Activated CD4-positive, CD25-positive, alpha-beta regulatory T cell treated with anti-CD3 and anti-CD28 coated beads, Interleukin-2, amount 50 U/mL, for 72 hours (primary cell): ENCODE results near the gene KLF7.
A peak's percentile ranks its signal among the peaks of the same experiment; 100 is the strongest.

Experiments used
- DNase-seq: peaks from one replicate; pipeline ENCODE4 v3.0.0; 2021

The KLF7 gene

GRCh38 chr2:207166349-207167098 lies 776 bp upstream of the KLF7 start:
- DNase-seq = peak; percentile 72

GRCh38 chr2:207166039-207166348 lies 246 bp upstream of the KLF7 start:
- peak; percentile 94 for DNase-seq

DNA sequence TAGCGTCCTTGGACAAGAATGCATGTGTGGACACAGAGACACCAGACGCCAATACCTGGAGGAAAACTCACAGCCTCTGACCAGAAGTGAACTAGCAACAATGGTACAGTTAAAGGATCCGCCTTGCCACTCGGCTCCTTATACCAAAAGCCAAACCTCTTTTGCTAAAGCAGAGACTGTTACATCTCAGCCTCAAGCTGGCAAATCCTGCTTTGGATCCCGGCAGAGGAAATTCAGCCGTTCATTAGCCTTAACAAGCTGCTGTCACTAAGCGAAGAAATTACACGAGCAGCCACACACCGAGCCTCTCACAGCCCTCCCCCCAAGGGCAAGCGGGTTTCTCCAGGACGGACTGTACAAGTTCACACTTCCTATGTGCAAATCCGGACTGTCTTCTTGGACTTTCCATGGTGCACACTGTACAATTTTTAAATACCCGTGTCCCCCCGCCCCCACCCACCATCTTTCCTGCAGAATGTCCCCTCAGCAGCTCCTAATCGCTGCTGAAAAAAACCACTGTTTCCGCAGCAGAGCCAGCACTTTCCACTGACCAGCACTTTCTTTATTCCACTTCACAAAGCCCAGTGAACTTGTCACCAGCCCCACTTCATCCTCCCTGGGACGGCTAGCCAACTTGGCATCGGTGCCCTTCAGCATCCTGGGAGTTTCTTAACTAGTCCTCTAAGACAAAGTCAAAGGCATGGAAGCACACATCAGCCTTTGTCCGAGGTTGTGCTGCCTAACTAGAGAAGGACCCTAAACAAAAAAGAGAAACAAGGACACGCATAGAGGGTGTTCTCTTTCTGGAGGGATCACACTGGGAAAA lies 1.5 kb downstream of the KLF7 start:
- peak; percentile 42 for DNase-seq

DNA sequence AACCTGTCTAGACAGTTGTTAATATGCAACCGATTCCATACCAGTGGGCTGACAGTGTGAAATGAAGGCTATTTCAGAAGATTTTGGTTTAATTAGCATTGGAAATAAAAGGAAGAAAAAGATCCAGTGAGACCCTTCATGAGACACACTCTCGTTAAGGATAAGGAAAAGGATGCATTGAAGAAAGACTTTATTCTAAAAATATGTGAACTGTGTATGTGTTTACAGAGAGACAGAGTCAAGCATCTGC lies 2.1 kb downstream of the KLF7 start:
- no peak for DNase-seq

- DNase-seq = no peak
Observed at GRCh38 chr2:207163053-207163755, 2.5 kb downstream of the KLF7 start.

GRCh38 chr2:207162316-207162715 lies 3.4 kb downstream of the KLF7 start:
- no peak for DNase-seq

DNA sequence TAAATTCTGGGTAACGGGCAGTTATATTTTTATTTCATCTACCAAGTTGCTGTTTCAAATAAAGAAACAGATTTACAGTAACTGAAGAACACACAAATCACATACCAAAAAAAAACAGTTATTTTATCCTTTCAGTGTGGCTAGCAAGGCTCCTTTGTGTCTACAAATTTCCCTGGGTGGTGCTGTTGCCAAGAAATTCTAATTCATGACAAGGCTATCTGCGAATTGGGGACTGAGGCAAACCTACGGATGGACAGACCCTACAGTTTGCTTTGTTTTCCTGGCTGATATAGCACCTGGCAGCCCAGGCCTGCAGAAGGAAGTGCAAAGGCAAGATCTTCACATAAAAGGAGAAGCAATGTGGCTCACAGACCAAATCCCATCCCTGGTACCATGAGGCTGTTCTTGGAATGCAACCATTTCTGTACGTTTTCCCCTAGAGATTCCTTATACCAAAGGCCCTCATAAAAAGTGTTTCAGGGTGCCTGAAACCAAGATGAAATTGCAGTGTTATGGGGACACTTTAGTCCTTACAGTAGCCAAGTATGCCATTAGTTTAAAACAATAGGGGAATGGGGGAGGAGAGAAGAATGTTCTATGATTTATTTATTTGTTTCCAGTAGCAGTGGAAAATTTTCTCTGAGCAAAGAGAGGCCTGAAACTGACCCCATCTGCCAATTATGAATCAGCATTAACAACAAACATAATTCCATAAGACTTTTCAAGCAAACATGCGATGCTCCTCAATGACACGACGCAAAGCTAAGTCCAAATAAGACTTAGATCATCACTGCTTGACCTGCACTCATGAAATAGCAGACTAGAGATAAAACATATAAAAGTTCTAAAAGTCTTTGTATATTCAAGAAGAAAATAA lies 4.3 kb downstream of the KLF7 start:
- DNase-seq = no peak

DNA sequence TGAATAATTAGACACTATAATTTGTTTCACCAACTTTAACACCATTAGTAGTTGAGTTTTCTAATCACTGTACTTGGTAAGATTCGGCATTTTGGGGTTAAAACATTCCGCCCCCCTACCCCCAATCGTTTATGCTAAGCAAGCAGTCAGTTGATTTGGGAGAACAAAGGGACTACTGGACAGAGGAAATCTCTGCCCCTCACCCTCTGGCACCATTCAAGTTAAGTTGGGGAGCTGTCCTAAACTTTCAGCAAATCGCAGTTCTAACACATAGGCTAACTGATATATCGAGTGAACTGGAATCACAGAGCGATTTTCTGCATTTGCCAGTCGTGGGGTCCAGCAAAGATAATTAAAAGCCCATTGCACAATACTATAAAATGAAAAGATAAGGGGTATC lies 5.6 kb downstream of the KLF7 start:
- no peak for DNase-seq

DNA sequence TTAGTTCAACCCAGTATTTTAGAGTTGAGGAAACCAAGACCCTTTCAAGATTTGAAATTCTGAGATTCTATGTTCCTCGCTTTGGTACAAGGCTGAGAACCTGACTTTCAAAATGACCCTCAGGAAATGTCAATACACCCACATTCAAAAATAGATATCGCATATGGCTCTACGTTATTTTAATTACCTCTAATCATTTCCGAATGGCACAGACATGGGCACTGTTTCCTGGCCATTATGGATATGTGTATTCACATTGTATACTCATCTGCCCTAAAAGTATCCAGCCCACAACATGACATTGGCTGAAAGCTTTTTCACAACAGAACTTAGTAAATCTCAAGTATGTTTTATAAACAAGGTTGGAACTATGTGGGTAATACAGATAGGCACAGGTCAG lies 6.7 kb downstream of the KLF7 start:
- DNase-seq = no peak

DNA sequence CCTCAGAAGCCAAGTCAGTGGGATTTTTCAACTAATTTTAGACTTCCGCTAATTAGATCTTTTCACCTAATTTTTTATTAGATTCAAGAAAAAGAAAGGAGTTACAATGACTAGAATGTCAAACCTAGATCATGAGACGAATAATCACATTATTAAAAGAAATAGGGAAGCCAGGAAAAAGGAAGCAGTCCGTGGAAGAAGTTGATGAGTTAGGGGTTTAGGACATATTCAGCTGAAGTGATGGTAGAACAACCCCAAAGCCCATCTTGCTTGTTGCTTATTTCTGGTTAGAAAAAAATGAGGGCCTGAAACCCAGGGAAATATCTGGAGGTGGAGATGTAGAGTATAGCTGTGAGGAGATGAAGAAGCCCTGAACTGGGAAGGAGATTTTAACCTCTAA lies 8.0 kb downstream of the KLF7 start:
- DNase-seq = no peak

- DNase-seq = no peak
Observed at GRCh38 chr2:207157162-207157481, 8.6 kb downstream of the KLF7 start.

DNA sequence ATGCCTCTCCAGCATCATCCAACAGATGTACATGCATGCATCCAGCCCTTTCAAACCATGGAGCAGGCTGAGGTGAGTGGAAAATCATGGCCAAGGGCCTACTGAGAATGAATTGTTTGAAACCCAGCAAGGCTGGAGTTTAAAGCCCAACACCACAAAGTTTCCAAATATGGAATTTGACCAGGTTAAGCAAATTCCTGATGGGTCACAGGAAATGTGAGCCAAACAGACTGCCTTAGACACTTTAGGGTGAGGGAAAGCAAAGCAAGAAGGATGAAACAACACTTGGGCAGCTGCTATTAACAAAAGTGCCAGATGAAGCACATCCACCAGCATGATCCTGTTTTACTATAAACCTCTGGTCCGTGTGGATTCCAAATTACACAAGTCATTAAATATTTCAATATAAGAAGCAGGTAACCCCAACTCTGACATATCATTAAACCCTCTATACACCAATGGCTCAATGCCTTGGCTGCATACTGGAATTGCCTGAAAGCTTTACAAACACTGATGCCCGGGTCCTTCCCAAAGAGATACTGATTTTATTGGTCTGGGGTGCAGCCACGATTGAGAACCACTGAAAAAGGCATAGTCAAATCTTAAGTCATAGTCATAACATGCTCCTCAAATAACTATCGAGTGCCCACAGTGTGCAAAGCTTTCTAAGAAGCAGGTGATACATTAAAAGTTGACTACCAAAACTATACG lies 9.1 kb downstream of the KLF7 start:
- no peak for DNase-seq

GRCh38 chr2:207155516-207156444 lies 10.0 kb downstream of the KLF7 start:
- DNase-seq = no peak

- no peak for DNase-seq
Observed at GRCh38 chr2:207154556-207155510, 10.9 kb downstream of the KLF7 start.

DNA sequence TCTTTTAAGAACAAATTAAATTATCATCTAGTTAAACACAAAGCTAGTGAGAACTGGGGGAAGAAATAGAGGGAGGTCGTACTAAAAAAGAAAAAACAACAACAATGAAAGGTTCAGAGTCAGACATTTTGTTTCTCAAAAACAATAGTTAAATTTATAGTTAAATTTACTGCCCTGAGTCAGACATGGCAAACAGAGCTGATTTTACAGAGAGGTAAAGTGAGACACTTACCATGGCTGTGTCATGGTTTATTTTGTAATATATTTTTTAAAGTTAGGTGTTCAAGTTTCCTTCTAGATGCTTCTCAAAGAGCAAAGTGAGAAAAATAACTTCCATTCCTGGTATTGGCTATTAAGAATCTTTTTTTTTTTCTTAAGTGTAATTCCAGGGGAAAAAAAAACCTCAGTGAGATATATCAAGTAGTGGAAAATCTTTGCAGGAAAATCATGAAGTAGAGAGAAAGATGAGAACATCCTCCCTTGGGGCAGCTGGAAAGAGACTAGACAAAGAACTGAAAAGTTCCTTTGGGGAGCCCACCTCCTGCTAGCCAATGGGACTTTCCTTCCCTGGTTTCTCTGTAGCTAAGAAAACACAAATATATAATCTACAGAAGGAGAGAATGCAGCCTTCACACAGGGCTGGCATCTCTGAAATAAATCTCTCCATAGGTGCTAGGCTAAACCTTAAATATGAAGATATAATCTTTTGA lies 12.3 kb downstream of the KLF7 start:
- no peak for DNase-seq

DNA sequence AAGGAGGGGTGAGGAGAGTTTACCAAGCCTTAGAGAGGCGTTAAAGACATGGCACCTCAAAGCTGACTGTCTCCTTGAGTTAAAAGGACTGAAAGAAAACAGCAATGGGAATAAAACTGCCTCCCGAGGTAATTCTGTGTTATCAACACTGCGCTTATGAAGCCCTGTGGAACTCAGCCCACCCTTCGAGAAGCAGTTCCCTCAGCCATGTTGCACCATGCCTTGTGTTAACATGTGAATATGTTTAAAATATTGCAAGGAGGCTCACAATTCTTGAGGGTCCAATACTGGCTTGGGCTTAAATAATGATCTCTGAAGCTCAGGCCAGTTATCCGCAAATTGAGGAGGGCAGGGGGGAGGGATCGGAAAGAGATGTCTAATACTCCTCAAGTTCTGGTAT lies 14.7 kb downstream of the KLF7 start:
- no peak for DNase-seq

- no peak for DNase-seq
Observed at GRCh38 chr2:207150284-207150683, 15.5 kb downstream of the KLF7 start.

DNA sequence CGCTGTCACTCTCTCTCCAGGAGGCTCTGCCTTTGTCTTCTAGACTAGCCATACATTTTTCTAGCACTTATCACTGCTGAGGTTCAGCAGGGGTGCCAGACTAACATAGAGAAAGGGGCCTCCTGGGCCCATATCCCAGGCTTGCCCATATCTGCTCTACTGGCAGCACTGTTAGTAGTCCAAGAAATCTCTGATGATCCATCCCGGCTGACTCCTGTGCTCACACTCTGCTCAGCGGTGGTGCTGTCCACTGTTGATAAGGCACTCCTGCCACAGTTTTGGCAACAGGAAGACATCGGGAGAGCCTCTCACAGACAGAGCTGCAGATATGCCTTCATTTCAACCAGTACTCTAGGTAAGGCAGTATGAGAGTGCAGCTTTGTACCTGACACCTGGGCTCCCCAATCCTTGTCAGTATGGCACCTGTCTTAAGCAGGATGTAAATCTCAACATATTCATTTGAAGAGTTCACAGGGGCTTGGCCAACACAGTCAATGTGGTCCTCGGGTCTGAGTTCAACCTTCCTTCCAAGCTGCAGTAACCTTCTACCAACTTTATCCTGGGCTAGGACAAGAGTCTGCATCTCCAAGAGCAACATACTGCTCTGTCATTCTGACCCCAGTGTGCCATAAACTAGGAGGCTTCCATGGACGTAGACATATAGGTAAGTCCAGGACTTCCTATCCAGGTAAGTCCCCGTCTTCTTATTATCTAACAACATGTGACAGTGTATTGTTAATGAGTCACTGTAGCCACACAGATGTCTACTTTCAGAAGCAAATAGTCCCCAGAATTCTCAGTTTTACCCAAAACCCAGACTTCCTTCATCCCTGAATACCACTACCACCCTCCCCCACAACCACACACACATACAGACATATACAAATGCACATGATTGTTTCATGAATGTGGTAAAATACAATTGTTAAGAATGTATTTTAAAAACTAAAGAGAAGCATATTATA lies 16.2 kb downstream of the KLF7 start:
- no peak for DNase-seq

DNA sequence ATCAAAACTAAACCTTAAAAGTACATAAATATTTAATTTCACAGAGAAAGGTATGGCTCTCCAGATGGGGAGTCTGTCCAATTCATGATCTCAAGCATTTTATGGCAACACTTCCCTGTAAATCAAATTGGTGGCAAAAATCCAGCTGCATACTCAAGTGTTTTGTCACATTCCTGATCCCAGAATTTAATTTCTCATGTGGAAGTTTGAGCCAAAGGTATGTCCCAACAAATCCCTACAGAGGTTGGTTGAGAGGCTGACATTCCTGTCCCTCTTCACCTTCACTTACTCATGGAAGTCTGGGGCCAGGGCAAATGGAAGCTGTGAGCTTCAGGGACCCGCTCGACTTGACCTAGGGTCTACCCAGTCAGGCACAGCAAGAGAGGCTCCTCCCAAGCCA lies 17.7 kb downstream of the KLF7 start:
- DNase-seq = no peak
